GM12874 (cell line): ENCODE measurements around the gene PPT1.

Source experiments
- CTCF ChIP-seq: IDR thresholded peaks from 2 replicates; pipeline ENCODE4 v1.5.1; 2011; ENCODE audit warnings: low read depth, mild to moderate bottlenecking, control low read depth, low read length, moderate library complexity; ENCODE audit not compliant: insufficient read depth

PPT1 gene

GRCh38 chr1:40041466-40041838 is 55.6 kb downstream of the PPT1 start:
- no peak for TF ChIP-seq CTCF

DNA sequence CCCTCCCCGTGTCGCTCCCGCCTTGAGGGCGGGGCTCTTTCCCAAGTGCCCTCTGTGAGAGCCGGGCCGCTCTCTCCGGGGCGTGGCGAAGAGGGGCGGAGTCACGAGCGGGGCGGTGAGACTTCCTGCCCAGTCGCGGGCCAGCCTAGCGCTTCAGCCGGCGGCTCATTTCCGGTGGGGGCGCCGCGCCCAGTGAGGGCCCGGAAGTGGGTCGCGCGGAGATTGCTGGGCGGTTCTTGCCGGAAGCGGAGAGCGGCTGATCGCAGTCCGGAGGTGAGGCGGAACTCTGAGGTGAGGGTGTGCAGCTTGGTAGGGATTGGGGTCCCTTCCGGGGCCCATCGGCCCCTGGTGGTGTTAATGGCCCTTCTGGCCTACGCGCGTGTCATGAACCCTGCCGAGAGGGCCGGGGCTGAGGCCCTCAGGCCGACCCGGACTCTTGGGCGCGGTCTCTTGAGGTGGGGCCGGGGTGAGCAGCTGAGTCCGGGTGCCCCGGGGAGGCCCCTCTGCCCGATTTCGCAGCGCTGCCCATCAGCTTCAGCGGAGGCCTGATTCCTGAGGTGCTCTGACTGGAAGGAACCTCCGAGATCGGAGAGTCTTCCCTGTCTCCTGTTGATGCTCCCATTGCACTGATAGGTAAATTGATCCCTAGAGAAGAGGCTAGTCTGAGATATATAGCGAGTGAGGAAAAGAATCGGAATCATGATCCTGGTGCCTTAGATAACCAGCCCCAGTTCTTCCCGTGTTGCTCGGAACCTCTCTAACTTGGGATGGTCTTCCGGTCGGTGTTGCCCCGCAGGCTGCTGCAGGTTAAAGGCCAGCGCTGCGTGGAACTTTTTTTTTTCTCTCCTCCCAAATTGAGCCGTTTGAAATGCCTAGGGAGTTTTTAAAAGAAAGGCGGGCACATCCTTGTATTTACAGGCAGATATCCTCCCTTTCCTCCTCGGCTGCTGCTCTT is 56.3 kb downstream of the PPT1 start, which contains the start of gene CAP1:
Gene CAP1 (plus strand): TSS at position 219 of the 955 bp plus-strand sequence. CDS start 18,618 bp downstream, outside the sequence.
- TF ChIP-seq CTCF, result no peak

- TF ChIP-seq CTCF, result no peak
These were observed 57.1 kb downstream of the PPT1 start for GRCh38 chr1:40039757-40040510.

DNA sequence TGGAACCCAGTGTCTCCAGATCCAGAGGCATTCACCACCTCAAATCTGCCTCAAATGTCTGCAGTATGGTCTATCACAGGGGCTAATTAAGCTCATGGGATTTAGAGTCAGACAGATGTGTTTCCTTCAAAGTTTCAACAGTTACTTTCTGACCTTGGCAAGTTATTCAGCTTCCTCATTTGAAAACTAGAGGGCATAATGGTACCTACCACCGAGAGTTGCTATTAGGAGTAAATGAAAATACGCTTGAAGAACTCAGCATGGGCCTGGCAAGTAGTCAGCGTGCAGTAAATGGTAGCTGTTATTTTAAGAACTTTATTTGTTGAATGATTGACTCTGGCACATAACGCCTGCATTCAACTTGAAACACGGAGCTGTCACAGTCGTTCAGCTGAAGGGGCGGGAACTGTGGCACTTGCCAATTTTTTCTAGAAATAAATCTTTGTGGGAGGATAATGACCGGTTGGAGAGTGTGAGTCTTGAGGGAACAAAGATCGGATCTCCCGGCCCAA is 57.8 kb downstream of the PPT1 start:
- no peak for TF ChIP-seq CTCF

- TF ChIP-seq CTCF, result no peak
These were observed 58.4 kb downstream of the PPT1 start for GRCh38 chr1:40038697-40039096.

DNA sequence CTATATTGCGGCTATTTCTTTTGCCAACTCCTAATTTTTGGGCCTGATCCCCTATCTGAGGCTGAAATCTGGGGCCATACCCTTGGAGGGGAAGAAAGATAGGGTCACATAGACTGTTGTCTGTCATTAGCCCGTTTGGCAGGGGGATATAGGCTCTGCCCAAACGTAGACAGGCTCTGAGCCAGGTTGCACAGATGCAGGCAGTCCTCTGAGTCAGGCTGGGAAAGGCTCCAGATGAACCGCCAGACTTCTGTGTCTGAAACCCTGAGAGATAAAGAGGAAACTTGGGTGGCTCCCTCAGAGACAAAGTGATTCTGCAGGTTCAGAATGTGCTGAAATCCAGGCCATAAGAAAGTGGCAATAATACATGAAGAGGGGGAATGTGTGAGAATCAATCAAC is 60.5 kb downstream of the PPT1 start:
- TF ChIP-seq CTCF, result no peak

- TF ChIP-seq CTCF, result no peak
These were observed 62.2 kb downstream of the PPT1 start for GRCh38 chr1:40034869-40035268.
